IMR-90 (cell line): ENCODE data around the gene ENOX1. TPM values are rescaled to one million over a fixed set of nuclear protein-coding genes. Genes with fewer than 3 reads are reported as not detected.

Experiments used
- ATAC-seq: fragments of 200-7000 bp; cut with Tn5 transposase; 2 replicates; pipeline ENCODE4 v1.9.1; 2020; ENCODE audit warnings: low read depth, mild to moderate bottlenecking, moderate library complexity
- BruUV-seq: library from RNA; stranded (reverse); fragments of 400-500 nt; replicated peaks from 2 replicates; lab custom pipeline; 2021; lab: Mats Ljungman, UMichigan
- CTCF ChIA-PET: fragments of 300-600 bp; formaldehyde crosslinking; extraction: SDS; loops from one replicate; lab custom pipeline; 2021; ENCODE audit warnings: antibody characterized with exemption; lab: Yijun Ruan, JAX
- POLR2A ChIA-PET: fragments of 300-600 bp; sonication (Branson Sonifier 250); formaldehyde crosslinking; loops from one replicate; lab custom pipeline; 2022; ENCODE audit warnings: antibody characterized with exemption; ENCODE audit not compliant: unreplicated experiment; lab: Charles Lee
- DNase-seq: peaks from one replicate; pipeline ENCODE4 v3.0.0; 2013
- H2AFZ ChIP-seq: replicated peaks from 2 replicates; pipeline ENCODE3; 2013; ENCODE audit warnings: low read length, mild to moderate bottlenecking; ENCODE audit not compliant: poor library complexity
- H2AK5ac ChIP-seq: 2 replicates; pipeline ENCODE4 v1.6.1; 2013; ENCODE audit warnings: low read depth, low read length, inconsistent platforms
- H2AK9ac ChIP-seq: replicated peaks from 2 replicates; pipeline ENCODE3; 2013; ENCODE audit warnings: mild to moderate bottlenecking, low read depth, low read length, moderate library complexity; ENCODE audit not compliant: poor library complexity
- H2BK120ac ChIP-seq: 2 replicates; pipeline ENCODE4 v1.6.1; 2013; ENCODE audit warnings: low read depth, low read length, inconsistent platforms
- H2BK15ac ChIP-seq: 3 replicates; pipeline ENCODE4 v1.6.1; 2013; ENCODE audit warnings: low read depth, low read length, inconsistent platforms
- H2BK20ac ChIP-seq: 2 replicates; pipeline ENCODE4 v1.6.1; 2013; ENCODE audit warnings: low read depth, mild to moderate bottlenecking, inconsistent platforms, low read length, moderate library complexity
- H2BK5ac ChIP-seq: 2 replicates; pipeline ENCODE4 v1.6.1; 2013; ENCODE audit warnings: mild to moderate bottlenecking, low read depth, low read length, inconsistent platforms; ENCODE audit not compliant: poor library complexity, severe bottlenecking
- H3K14ac ChIP-seq: replicated peaks from 2 replicates; pipeline ENCODE4 v1.6.1; 2013; ENCODE audit warnings: low read depth, low read length, inconsistent platforms
- H3K18ac ChIP-seq: 2 replicates; pipeline ENCODE4 v1.6.1; 2013; ENCODE audit warnings: low read depth, low read length, control low read depth
- H3K23ac ChIP-seq: 2 replicates; pipeline ENCODE4 v1.6.1; 2013; ENCODE audit warnings: low read depth, low read length, inconsistent platforms
- H3K27ac ChIP-seq: 2 replicates; pipeline ENCODE4 v1.5.1; 2013; ENCODE audit warnings: mild to moderate bottlenecking, control low read depth, low read length; ENCODE audit not compliant: insufficient read depth
- H3K27me3 ChIP-seq: 2 replicates; pipeline ENCODE4 v1.6.1; 2013; ENCODE audit warnings: low read length; ENCODE audit not compliant: control insufficient read depth, insufficient read depth
- H3K36me3 ChIP-seq: 2 replicates; pipeline ENCODE4 v1.6.1; 2013; ENCODE audit warnings: low read length, mixed read lengths; ENCODE audit not compliant: control insufficient read depth, insufficient read depth
- H3K4ac ChIP-seq: 2 replicates; pipeline ENCODE4 v1.6.1; 2013; ENCODE audit warnings: low read depth, low read length, inconsistent platforms
- H3K4me1 ChIP-seq: 2 replicates; pipeline ENCODE4 v1.6.1; 2013; ENCODE audit warnings: low read length, mixed read lengths; ENCODE audit not compliant: control insufficient read depth, insufficient read depth
- H3K4me2 ChIP-seq: 2 replicates; pipeline ENCODE4 v1.6.1; 2013; ENCODE audit warnings: low read depth, mild to moderate bottlenecking, control low read depth, low read length, moderate library complexity
- H3K4me3 ChIP-seq: 2 replicates; pipeline ENCODE4 v1.5.1; 2013; ENCODE audit warnings: low read depth, mild to moderate bottlenecking, control low read depth, low read length, moderate library complexity; ENCODE audit not compliant: insufficient read depth
- H3K56ac ChIP-seq: 2 replicates; pipeline ENCODE4 v1.6.1; 2013; ENCODE audit warnings: low read length, inconsistent platforms; ENCODE audit not compliant: insufficient read depth; ENCODE audit errors: extremely low read depth
- H3K79me1 ChIP-seq, 2 experiments: 2 replicates each; pipeline ENCODE4 v1.6.1; 2013; ENCODE audit warnings: low read length in 2 of 2, inconsistent platforms in 1 of 2, low read depth in 1 of 2
- H3K9ac ChIP-seq: 2 replicates; pipeline ENCODE4 v1.6.1; 2013; ENCODE audit warnings: low read depth, low read length, control low read depth
- H3K9me1 ChIP-seq: 2 replicates; pipeline ENCODE4 v1.6.1; 2013; ENCODE audit warnings: low read length, inconsistent platforms; ENCODE audit not compliant: insufficient read depth
- H3K9me3 ChIP-seq: 2 replicates; pipeline ENCODE4 v1.6.1; 2013; ENCODE audit warnings: low read length; ENCODE audit not compliant: control insufficient read depth, insufficient read depth
- H4K20me1 ChIP-seq: 2 replicates; pipeline ENCODE4 v1.6.1; 2013; ENCODE audit warnings: low read length, inconsistent platforms; ENCODE audit not compliant: insufficient read depth
- H4K5ac ChIP-seq: 2 replicates; pipeline ENCODE4 v1.6.1; 2013; ENCODE audit warnings: mild to moderate bottlenecking, low read depth, low read length, control low read depth
- H4K8ac ChIP-seq, 2 experiments: 2 replicates each; pipeline ENCODE4 v1.6.1; 2013; ENCODE audit warnings: low read depth in 2 of 2, low read length in 2 of 2, control low read depth in 1 of 2, inconsistent platforms in 1 of 2
- H4K91ac ChIP-seq: 2 replicates; pipeline ENCODE4 v1.6.1; 2013; ENCODE audit warnings: low read depth, low read length, inconsistent platforms; ENCODE audit not compliant: insufficient read depth
- CEBPB ChIP-seq: IDR thresholded peaks from 2 replicates; pipeline ENCODE4 v1.6.1; 2012; ENCODE audit warnings: low read depth, low read length, improper control_type of control experiment
- CHD1 ChIP-seq: IDR thresholded peaks from 2 replicates; pipeline ENCODE4 v1.6.1; 2012; ENCODE audit warnings: low read depth, low read length, improper control_type of control experiment
- FOS ChIP-seq: fragments of 150-350 bp; IDR thresholded peaks from 2 replicates; pipeline ENCODE4 v1.6.1; 2016; ENCODE audit warnings: low read depth, low read length
- MAZ ChIP-seq: IDR thresholded peaks from 2 replicates; pipeline ENCODE4 v1.6.1; 2012; ENCODE audit warnings: low read depth, mild to moderate bottlenecking, low read length, improper control_type of control experiment, moderate library complexity, borderline replicate concordance
- MXI1 ChIP-seq: IDR thresholded peaks from 2 replicates; pipeline ENCODE4 v1.6.1; 2012; ENCODE audit warnings: low read depth, mild to moderate bottlenecking, low read length, moderate library complexity, borderline replicate concordance
- NFE2L2 ChIP-seq: fragments of 150-350 bp; IDR thresholded peaks from 2 replicates; pipeline ENCODE4 v1.6.1; 2016; ENCODE audit warnings: low read depth, mild to moderate bottlenecking, low read length
- POLR2A ChIP-seq: IDR thresholded peaks from 2 replicates; pipeline ENCODE4 v1.6.1; 2012; ENCODE audit warnings: mild to moderate bottlenecking, low read depth, low read length
- WGBS, 2 experiments: methylation state at CpG; one replicate each; pipeline versions ENCODE4 v1.1.5 to v1.1.7; 2013; ENCODE audit warnings: missing lambda C conversion rate in 2 of 2; ENCODE audit not compliant: insufficient read length in 1 of 2; ENCODE audit errors: extremely low coverage in 2 of 2; 5-methylcytosine and 5-hydroxymethylcytosine counted together
- dilution Hi-C: fragments of 300-500 bp; cut with HindIII; formaldehyde crosslinking; loops from one replicate; pipeline ENCODE4 v1.14.3; 2018; ENCODE audit warnings: low sequenced_read_pairs; ENCODE audit not compliant: unreplicated experiment
- in situ Hi-C: fragments of 300-500 bp; cut with MboI; formaldehyde crosslinking; loops from 3 replicates; pipeline ENCODE4 v1.14.3; 2019; ENCODE audit warnings: low sequenced_read_pairs, inconsistent platforms, mixed read lengths
- intact Hi-C: fragments of 100-400 bp; cut with micrococcal nuclease; formaldehyde crosslinking; loops from 2 replicates; pipeline ENCODE4 v1.10.0; 2022
- polyA plus RNA-seq, 3 experiments: library from polyadenylated mRNA; depleted of rRNA; stranded (reverse); fragments of >200 nt; gene quantifications; 2 replicates each; pipeline ENCODE4 v1.2.3, GENCODE V29; 2012; ENCODE audit warnings: low replicate concordance in 1 of 3
- total RNA-seq: library from RNA; depleted of rRNA; stranded (reverse); fragments of >200 nt; gene quantifications from 2 replicates; pipeline ENCODE4 v1.2.3, GENCODE V29; 2012
- TF ChIP-seq, protein P1 (sequence below): fragments of 150-350 bp; IDR thresholded peaks from 2 replicates; pipeline ENCODE4 v1.6.1; 2016; ENCODE audit warnings: low read depth, mild to moderate bottlenecking, low read length, moderate library complexity, borderline replicate concordance

ENOX1 gene
- total and polyA plus RNA-seq, 2 of the 4 experiments (the other 2 are of a cell fraction) = 0.99 to 1.3 TPM

DNA sequence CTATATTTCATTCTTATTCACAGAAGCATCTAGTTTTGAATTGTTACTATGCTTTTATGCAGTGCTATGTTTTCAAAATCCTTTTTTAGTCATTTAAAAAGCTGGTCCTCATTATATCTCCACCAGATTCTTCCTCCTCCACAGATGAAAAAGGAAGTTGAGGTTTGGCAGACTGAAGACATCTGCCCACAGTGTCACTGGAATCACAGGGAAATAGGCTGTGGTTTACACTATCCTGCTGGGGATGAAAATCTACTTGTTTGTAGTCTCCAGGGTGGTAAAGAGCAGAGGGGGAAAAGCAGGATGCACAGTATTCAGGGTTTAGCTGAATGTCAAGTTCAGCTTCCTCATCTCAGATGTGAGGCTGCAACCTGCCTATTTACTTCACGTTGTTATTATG, 412.2 kb downstream of the ENOX1 start:
- peak; percentile 81 for ATAC-seq
- no peak overlapping the region for H4K91ac ChIP-seq
- no peaks in the 10 kb centered on the region for H3K4me1 ChIP-seq
- H4K5ac ChIP-seq = no peak overlapping the region
- H3K27ac ChIP-seq = no peak overlapping the region
- H3K56ac ChIP-seq = no peak overlapping the region
- dilution Hi-C loops (no loop called here), intact Hi-C loops (loop anchor here (10.0 kb wide), 1 partner anchor 500 kb away; the partner anchor contains the start of genes CCDC122 and LACC1), in situ Hi-C loops (no loop called here)
- peak; percentile 64 for DNase-seq
- H2BK5ac ChIP-seq = no peak overlapping the region
- H3K4me2 ChIP-seq = no peak overlapping the region
- H2BK15ac ChIP-seq = no peak overlapping the region; the same call in 2 of the 3 replicates
- no peak overlapping the region for H3K18ac ChIP-seq
- H2AK9ac ChIP-seq = no peak overlapping the region
- no peak overlapping the region for H3K9ac ChIP-seq
- no peaks in the 10 kb centered on the region for H3K9me3 ChIP-seq
- no peaks in the 10 kb centered on the region for H3K79me1 ChIP-seq
- H2BK120ac ChIP-seq = no peak overlapping the region
- ChIA-PET CTCF (no interaction called here), POLR2A (no interaction called here)
- TF ChIP-seq, protein P1, sequence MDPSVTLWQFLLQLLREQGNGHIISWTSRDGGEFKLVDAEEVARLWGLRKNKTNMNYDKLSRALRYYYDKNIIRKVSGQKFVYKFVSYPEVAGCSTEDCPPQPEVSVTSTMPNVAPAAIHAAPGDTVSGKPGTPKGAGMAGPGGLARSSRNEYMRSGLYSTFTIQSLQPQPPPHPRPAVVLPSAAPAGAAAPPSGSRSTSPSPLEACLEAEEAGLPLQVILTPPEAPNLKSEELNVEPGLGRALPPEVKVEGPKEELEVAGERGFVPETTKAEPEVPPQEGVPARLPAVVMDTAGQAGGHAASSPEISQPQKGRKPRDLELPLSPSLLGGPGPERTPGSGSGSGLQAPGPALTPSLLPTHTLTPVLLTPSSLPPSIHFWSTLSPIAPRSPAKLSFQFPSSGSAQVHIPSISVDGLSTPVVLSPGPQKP = no peak
- no peak for TF ChIP-seq CEBPB
- TF ChIP-seq POLR2A = no peak
- TF ChIP-seq NFE2L2 = no peak
- no peak for TF ChIP-seq CHD1
- TF ChIP-seq MAZ = no peak
- no peak for TF ChIP-seq FOS
- no peak for TF ChIP-seq MXI1
- no peaks in the 10 kb centered on the region for H3K36me3 ChIP-seq
- no peak overlapping the region for H4K8ac ChIP-seq
- no peaks in the 10 kb centered on the region for H3K9me1 ChIP-seq
- no peak overlapping the region for H3K14ac ChIP-seq
- no TSS peak for BruUV-seq
- H3K27me3 ChIP-seq = no peaks in the 10 kb centered on the region; the same call in 1 of the 2 replicates
- H2AK5ac ChIP-seq = no peak overlapping the region
- no peak overlapping the region for H3K4ac ChIP-seq
- no peak overlapping the region for H3K23ac ChIP-seq
- no CpG with 5 or more reads among the region's 1 CpG for WGBS, 2 experiments
- H2AFZ ChIP-seq = no peak overlapping the region
- H3K4me3 ChIP-seq = no peak overlapping the region
- H4K20me1 ChIP-seq = no peaks in the 10 kb centered on the region
- H2BK20ac ChIP-seq = no peak overlapping the region
